Hepatocyte (in vitro differentiated cells): ENCODE results near the gene NXNL2.

Experiments used
- CTCF ChIP-seq: fragments of 200-600 bp; sonication (generic); IDR thresholded peaks from 2 replicates; pipeline ENCODE4 v1.5.1; 2016; ENCODE audit warnings: antibody characterized with exemption, mild to moderate bottlenecking; ENCODE audit not compliant: poor library complexity
- EZH2 ChIP-seq: fragments of 200-600 bp; sonication (generic); IDR thresholded peaks from 2 replicates; pipeline ENCODE4 v1.6.1; 2016; ENCODE audit warnings: antibody characterized with exemption, mild to moderate bottlenecking, borderline replicate concordance
- EZH2phosphoT487 ChIP-seq: fragments of 200-600 bp; sonication (generic); IDR thresholded peaks from one replicate; pipeline ENCODE4 v1.6.1; 2018; ENCODE audit warnings: antibody characterized with exemption, mild to moderate bottlenecking, low read depth, moderate library complexity; ENCODE audit not compliant: unreplicated experiment, severe bottlenecking

- no peak for TF ChIP-seq CTCF
- no peak for TF ChIP-seq EZH2
- TF ChIP-seq EZH2phosphoT487: no peak
Measured at GRCh38 chr9:88501086-88501485, 33.9 kb upstream of the NXNL2 start.
